ENCODE measurements around the gene ATP12A. TPM values are rescaled to one million over a fixed set of nuclear protein-coding genes. Genes with fewer than 3 reads are reported as not detected.

Gene ATP12A
- total and polyA plus RNA-seq, 4 donors, result 0.38 TPM; not detected in 3

- Histone ChIP-seq H3K27me3 (ENCODE audit: control insufficient read depth in 1 of 2, insufficient read depth in 2 of 2, low read length in 1 of 2) (no peaks in the 10 kb centered on the region), H3K27ac (ENCODE audit: low read depth in 1 of 2, low read length in 2 of 2) (no peak overlapping the region), H3K36me3 (ENCODE audit: control insufficient read depth in 1 of 2, insufficient read depth in 2 of 2, low read length in 1 of 2) (no peaks in the 10 kb centered on the region), H3K9me3 (ENCODE audit: control insufficient read depth, low read length) (no peaks in the 10 kb centered on the region), H3K4me1 (ENCODE audit: control insufficient read depth in 1 of 2, insufficient read depth in 2 of 2, low read length in 2 of 2) (no peaks in the 10 kb centered on the region), H3K4me3 (ENCODE audit: low read length in 2 of 2) (no peak overlapping the region)
- ATAC-seq (ENCODE audit: low FRiP score) (no peak), DNase-seq (no peak)
- intact Hi-C loops (cut with DNase I), result no loop called here
- WGBS, 2 donors, result 90 to 96% methylated on average over 1 of the region's 1 CpG
Measured at GRCh38 chr13:24681930-24682329, 1.7 kb downstream of the ATP12A start.

GRCh38 chr13:24682353-24682752 is 2.1 kb downstream of the ATP12A start:
- Histone ChIP-seq H3K9me3 (ENCODE audit: control insufficient read depth, low read length) (no peaks in the 10 kb centered on the region), H3K4me3 (ENCODE audit: low read length in 2 of 2) (no peak overlapping the region), H3K4me1 (ENCODE audit: control insufficient read depth in 1 of 2, insufficient read depth in 2 of 2, low read length in 2 of 2) (no peaks in the 10 kb centered on the region), H3K36me3 (ENCODE audit: control insufficient read depth in 1 of 2, insufficient read depth in 2 of 2, low read length in 1 of 2) (no peaks in the 10 kb centered on the region), H3K27ac (ENCODE audit: low read depth in 1 of 2, low read length in 2 of 2) (no peak overlapping the region), H3K27me3 (ENCODE audit: control insufficient read depth in 1 of 2, insufficient read depth in 2 of 2, low read length in 1 of 2) (no peaks in the 10 kb centered on the region)
- intact Hi-C loops (cut with DNase I), result no loop called here
- no peak for DNase-seq
- ATAC-seq (ENCODE audit: low FRiP score), result no peak
- 46 to 47% methylated on average over 2 of the region's 2 CpGs for WGBS, 2 donors

DNA sequence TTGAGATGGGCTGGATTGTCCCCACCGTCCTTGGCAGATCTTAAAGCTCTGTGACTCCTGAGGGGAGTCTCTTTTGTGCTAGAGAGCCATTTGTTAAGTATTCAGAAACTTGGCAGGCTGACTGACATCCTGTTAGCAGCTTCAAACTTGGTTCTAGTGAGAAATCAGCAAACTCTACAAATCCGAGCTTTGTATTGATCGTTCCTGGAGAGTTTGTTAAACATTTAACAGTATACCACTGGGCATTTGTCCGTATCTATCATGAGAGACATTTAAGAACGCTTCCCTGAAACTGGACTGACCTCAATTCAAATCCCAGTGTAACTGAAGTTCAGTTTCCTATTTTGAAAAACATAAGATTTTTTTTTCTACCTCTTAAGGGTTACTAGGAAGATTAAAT is 3.1 kb downstream of the ATP12A start:
- no peak overlapping the region for H3K4me3 ChIP-seq (ENCODE audit: low read length in 2 of 2)
- H3K27me3 ChIP-seq (ENCODE audit: control insufficient read depth in 1 of 2, insufficient read depth in 2 of 2, low read length in 1 of 2), result no peaks in the 10 kb centered on the region
- no peak for DNase-seq
- no peaks in the 10 kb centered on the region for H3K36me3 ChIP-seq (ENCODE audit: control insufficient read depth in 1 of 2, insufficient read depth in 2 of 2, low read length in 1 of 2)
- ATAC-seq (ENCODE audit: low FRiP score), result no peak
- intact Hi-C loops (cut with DNase I), result no loop called here
- H3K4me1 ChIP-seq (ENCODE audit: control insufficient read depth in 1 of 2, insufficient read depth in 2 of 2, low read length in 2 of 2), result peaks cover 0 to 1% of the 10 kb centered on the region in 2 donors
- no peaks in the 10 kb centered on the region for H3K9me3 ChIP-seq (ENCODE audit: control insufficient read depth, low read length)
- 61 to 74% methylated on average over 5 of the region's 5 CpGs for WGBS, 2 donors
- no peak overlapping the region for H3K27ac ChIP-seq (ENCODE audit: low read depth in 1 of 2, low read length in 2 of 2)

- Histone ChIP-seq H3K9me3 (ENCODE audit: control insufficient read depth, low read length) (no peaks in the 10 kb centered on the region), H3K27me3 (ENCODE audit: control insufficient read depth in 1 of 2, insufficient read depth in 2 of 2, low read length in 1 of 2) (no peaks in the 10 kb centered on the region), H3K4me3 (ENCODE audit: low read length in 2 of 2) (no peak overlapping the region), H3K4me1 (ENCODE audit: control insufficient read depth in 1 of 2, insufficient read depth in 2 of 2, low read length in 2 of 2) (peaks cover 0 to 2% of the 10 kb centered on the region in 2 donors), H3K27ac (ENCODE audit: low read depth in 1 of 2, low read length in 2 of 2) (no peak overlapping the region), H3K36me3 (ENCODE audit: control insufficient read depth in 1 of 2, insufficient read depth in 2 of 2, low read length in 1 of 2) (no peaks in the 10 kb centered on the region)
- intact Hi-C loops (cut with DNase I), result loop anchor here in 1 of 2 donors (2.0 kb wide), 1 partner anchor 45 kb away; no protein-coding TSS in a partner anchor
- DNase-seq (no peak), ATAC-seq (ENCODE audit: low FRiP score) (peak; percentile 84)
- WGBS, 2 donors, result 12 to 20% methylated on average over 4 of the region's 4 CpGs
Measured at GRCh38 chr13:24683838-24684599, 3.8 kb downstream of the ATP12A start.

GRCh38 chr13:24684600-24684998 is 4.4 kb downstream of the ATP12A start:
- no peaks in the 10 kb centered on the region for H3K9me3 ChIP-seq (ENCODE audit: control insufficient read depth, low read length)
- H3K4me1 ChIP-seq (ENCODE audit: control insufficient read depth in 1 of 2, insufficient read depth in 2 of 2, low read length in 2 of 2), result peaks cover 0 to 2% of the 10 kb centered on the region in 2 donors
- DNase-seq (no peak), ATAC-seq (ENCODE audit: low FRiP score) (peak; percentile 21)
- H3K4me3 ChIP-seq (ENCODE audit: low read length in 2 of 2), result no peak overlapping the region
- WGBS, 2 donors, result 0 to 2% methylated on average over 4 of the region's 4 CpGs
- no peaks in the 10 kb centered on the region for H3K27me3 ChIP-seq (ENCODE audit: control insufficient read depth in 1 of 2, insufficient read depth in 2 of 2, low read length in 1 of 2)
- intact Hi-C loops (cut with DNase I), result loop anchor here in 1 of 2 donors (2.0 kb wide), 1 partner anchor 44 kb away; no protein-coding TSS in a partner anchor
- H3K27ac ChIP-seq (ENCODE audit: low read depth in 1 of 2, low read length in 2 of 2), result no peak overlapping the region
- H3K36me3 ChIP-seq (ENCODE audit: control insufficient read depth in 1 of 2, insufficient read depth in 2 of 2, low read length in 1 of 2), result no peaks in the 10 kb centered on the region

- H3K36me3 ChIP-seq (ENCODE audit: control insufficient read depth in 1 of 2, insufficient read depth in 2 of 2, low read length in 1 of 2), result no peaks in the 10 kb centered on the region
- intact Hi-C loops (cut with DNase I), result loop anchor here in 1 of 2 donors (2.0 kb wide), 1 partner anchor 43 kb away; no protein-coding TSS in a partner anchor
- 85 to 91% methylated on average over 6 of the region's 6 CpGs for WGBS, 2 donors
- DNase-seq (no peak), ATAC-seq (ENCODE audit: low FRiP score) (no peak)
- no peaks in the 10 kb centered on the region for H3K9me3 ChIP-seq (ENCODE audit: control insufficient read depth, low read length)
- no peak overlapping the region for H3K4me3 ChIP-seq (ENCODE audit: low read length in 2 of 2)
- no peaks in the 10 kb centered on the region for H3K27me3 ChIP-seq (ENCODE audit: control insufficient read depth in 1 of 2, insufficient read depth in 2 of 2, low read length in 1 of 2)
- peaks cover 0 to 2% of the 10 kb centered on the region in 2 donors for H3K4me1 ChIP-seq (ENCODE audit: control insufficient read depth in 1 of 2, insufficient read depth in 2 of 2, low read length in 2 of 2)
- H3K27ac ChIP-seq (ENCODE audit: low read depth in 1 of 2, low read length in 2 of 2), result no peak overlapping the region
Measured at GRCh38 chr13:24685314-24685713, 5.1 kb downstream of the ATP12A start.

- 36 to 39% methylated on average over 7 of the region's 7 CpGs for whole genome bisulfite sequencing, 2 donors
- no peaks in the 10 kb centered on the region for H3K36me3 ChIP-seq (ENCODE audit: control insufficient read depth in 1 of 2, insufficient read depth in 2 of 2, low read length in 1 of 2)
- intact Hi-C loops (cut with DNase I), result no loop called here
- H3K9me3 ChIP-seq (ENCODE audit: control insufficient read depth, low read length), result no peaks in the 10 kb centered on the region
- ATAC-seq (ENCODE audit: low FRiP score), result no peak
- H3K4me1 ChIP-seq (ENCODE audit: control insufficient read depth in 1 of 2, insufficient read depth in 2 of 2, low read length in 2 of 2), result peaks cover 0 to 2% of the 10 kb centered on the region in 2 donors
- peak overlapping the region in 1 of 2 donors; percentile 72 for H3K27ac ChIP-seq (ENCODE audit: low read depth in 1 of 2, low read length in 2 of 2)
- DNase-seq, result no peak
- no peak overlapping the region for H3K4me3 ChIP-seq (ENCODE audit: low read length in 2 of 2)
- no peaks in the 10 kb centered on the region for H3K27me3 ChIP-seq (ENCODE audit: control insufficient read depth in 1 of 2, insufficient read depth in 2 of 2, low read length in 1 of 2)
Measured at GRCh38 chr13:24687611-24688010, 7.4 kb downstream of the ATP12A start.

DNA sequence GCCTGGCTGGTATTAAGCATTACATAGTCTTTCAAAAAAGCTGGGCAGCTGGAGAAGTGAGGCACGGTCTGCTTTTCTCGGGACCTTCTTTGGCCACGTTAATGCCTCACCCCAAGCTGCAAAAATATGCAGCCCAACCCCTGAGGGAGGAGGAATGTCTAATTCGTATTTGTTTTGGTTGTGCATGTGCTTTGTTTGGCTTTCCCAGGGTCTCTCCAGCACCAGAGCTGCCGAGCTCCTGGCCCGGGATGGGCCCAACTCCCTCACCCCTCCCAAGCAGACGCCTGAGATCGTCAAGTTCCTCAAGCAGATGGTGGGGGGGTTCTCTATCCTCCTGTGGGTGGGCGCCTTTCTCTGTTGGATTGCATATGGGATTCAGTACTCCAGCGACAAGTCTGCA is 7.9 kb downstream of the ATP12A start:
- no peaks in the 10 kb centered on the region for H3K27me3 ChIP-seq (ENCODE audit: control insufficient read depth in 1 of 2, insufficient read depth in 2 of 2, low read length in 1 of 2)
- peaks cover 0 to 2% of the 10 kb centered on the region in 2 donors for H3K4me1 ChIP-seq (ENCODE audit: control insufficient read depth in 1 of 2, insufficient read depth in 2 of 2, low read length in 2 of 2)
- H3K9me3 ChIP-seq (ENCODE audit: control insufficient read depth, low read length), result no peaks in the 10 kb centered on the region
- WGBS, 2 donors, result 2 to 6% methylated on average over 10 of the region's 10 CpGs
- H3K36me3 ChIP-seq (ENCODE audit: control insufficient read depth in 1 of 2, insufficient read depth in 2 of 2, low read length in 1 of 2), result no peaks in the 10 kb centered on the region
- ATAC-seq (ENCODE audit: low FRiP score) (peak; percentile 51), DNase-seq (no peak)
- no peak overlapping the region for H3K27ac ChIP-seq (ENCODE audit: low read depth in 1 of 2, low read length in 2 of 2)
- no peak overlapping the region for H3K4me3 ChIP-seq (ENCODE audit: low read length in 2 of 2)
- intact Hi-C loops (cut with DNase I), result no loop called here

DNA sequence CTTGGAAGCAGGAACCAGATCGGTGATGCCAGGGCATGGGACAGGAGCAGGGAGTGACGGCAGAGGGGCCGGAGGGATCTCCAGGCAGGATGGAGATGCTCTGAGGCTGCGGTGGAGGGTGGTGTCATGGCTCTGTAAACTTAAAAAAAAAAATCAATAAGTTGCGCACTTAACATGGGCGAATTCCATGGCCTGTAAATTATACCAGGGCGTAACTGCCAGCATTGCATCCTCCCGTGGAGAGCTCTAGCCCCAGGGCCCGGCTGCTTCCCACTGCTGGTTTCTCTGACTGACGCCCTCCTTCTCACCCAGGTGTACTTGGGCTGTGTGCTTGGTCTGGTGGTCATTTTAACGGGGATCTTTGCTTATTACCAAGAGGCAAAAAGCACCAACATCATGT is 8.7 kb downstream of the ATP12A start:
- no peaks in the 10 kb centered on the region for H3K36me3 ChIP-seq (ENCODE audit: control insufficient read depth in 1 of 2, insufficient read depth in 2 of 2, low read length in 1 of 2)
- intact Hi-C loops (cut with DNase I), result no loop called here
- peaks cover 0 to 6% of the 10 kb centered on the region in 2 donors for H3K4me1 ChIP-seq (ENCODE audit: control insufficient read depth in 1 of 2, insufficient read depth in 2 of 2, low read length in 2 of 2)
- 78 to 91% methylated on average over 11 of the region's 11 CpGs for WGBS, 2 donors
- H3K27ac ChIP-seq (ENCODE audit: low read depth in 1 of 2, low read length in 2 of 2), result no peak overlapping the region
- no peak for ATAC-seq (ENCODE audit: low FRiP score)
- no peak overlapping the region for H3K4me3 ChIP-seq (ENCODE audit: low read length in 2 of 2)
- H3K9me3 ChIP-seq (ENCODE audit: control insufficient read depth, low read length), result no peaks in the 10 kb centered on the region
- H3K27me3 ChIP-seq (ENCODE audit: control insufficient read depth in 1 of 2, insufficient read depth in 2 of 2, low read length in 1 of 2), result no peaks in the 10 kb centered on the region
- no peak for DNase-seq
